Fibroblast of lung (primary cell): Measurements from ENCODE around the gene TMCO5A. TPM values are rescaled to one million over a fixed set of nuclear protein-coding genes. Genes with fewer than 3 reads are reported as not detected.

Experiments used
- DNase-seq, 2 donors: peaks; one replicate each; pipeline versions ENCODE4 v3.0.0 to v3.0.0-alpha.2; 2010; ENCODE audit warnings: low read depth in 2 of 2
- H2AFZ ChIP-seq: 2 replicates; pipeline ENCODE4 v1.5.1; 2012; ENCODE audit warnings: low read length, control low read depth, inconsistent platforms
- H3K27ac ChIP-seq: 2 replicates; pipeline ENCODE4 v1.5.1; 2011; ENCODE audit warnings: low read length, control low read depth; ENCODE audit not compliant: insufficient read depth
- H3K27me3 ChIP-seq: 2 replicates; pipeline ENCODE4 v1.5.1; 2011; ENCODE audit warnings: mild to moderate bottlenecking, low read length; ENCODE audit not compliant: control insufficient read depth, insufficient read depth
- H3K36me3 ChIP-seq: 2 replicates; pipeline ENCODE4 v1.5.1; 2011; ENCODE audit warnings: low read length; ENCODE audit not compliant: control insufficient read depth, insufficient read depth
- H3K4me1 ChIP-seq: 2 replicates; pipeline ENCODE4 v1.5.1; 2011; ENCODE audit warnings: low read length; ENCODE audit not compliant: control insufficient read depth, insufficient read depth; ENCODE audit errors: extremely low read depth
- H3K4me2 ChIP-seq: 2 replicates; pipeline ENCODE4 v1.5.1; 2011; ENCODE audit warnings: low read length, control low read depth; ENCODE audit not compliant: insufficient read depth; ENCODE audit errors: extremely low read depth
- H3K4me3 ChIP-seq, 4 experiments: fragments of 200-600 bp in 1 of 4; sonication (generic) in 1 of 4; replicated peaks in 1 of 4; 2 replicates each; pipeline ENCODE4 v1.5.1; 2011 to 2016; ENCODE audit warnings: low read length in 4 of 4, low read depth in 3 of 4, mild to moderate bottlenecking in 3 of 4, control low read depth in 2 of 4, inconsistent platforms in 1 of 4, mixed read lengths in 1 of 4; ENCODE audit not compliant: insufficient read depth in 1 of 4; ENCODE audit errors: control extremely low read depth in 1 of 4
- H3K79me2 ChIP-seq: 2 replicates; pipeline ENCODE4 v1.5.1; 2012; ENCODE audit warnings: mild to moderate bottlenecking, low read length, inconsistent platforms; ENCODE audit not compliant: control insufficient read depth, insufficient read depth
- H3K9ac ChIP-seq: 2 replicates; pipeline ENCODE4 v1.5.1; 2011; ENCODE audit warnings: mild to moderate bottlenecking, low read length, control low read depth; ENCODE audit not compliant: insufficient read depth
- H3K9me3 ChIP-seq: 2 replicates; pipeline ENCODE4 v1.5.1; 2012; ENCODE audit warnings: low read depth, low read length; ENCODE audit not compliant: control insufficient read depth, insufficient read depth
- H4K20me1 ChIP-seq: 2 replicates; pipeline ENCODE4 v1.5.1; 2011; ENCODE audit warnings: low read length; ENCODE audit not compliant: control insufficient read depth, insufficient read depth; ENCODE audit errors: extremely low read depth
- EZH2 ChIP-seq: IDR thresholded peaks from 2 replicates; pipeline ENCODE4 v1.5.1; 2012; ENCODE audit warnings: low read length, control low read depth, mild to moderate bottlenecking; ENCODE audit errors: missing control alignments
- polyA plus RNA-seq, 2 donors: library from polyadenylated mRNA; depleted of rRNA in 1 of 2; stranded (reverse) in 1 of 2; unstranded in 1 of 2; fragments of >200 nt; gene quantifications; 2 replicates each; pipeline ENCODE4 v1.2.1, GENCODE V29; 2011 to 2012; ENCODE audit warnings: missing spikeins in 1 of 2
- total RNA-seq: library from RNA; depleted of rRNA; stranded (reverse); fragments of >200 nt; gene quantifications from 2 replicates; pipeline ENCODE4 v1.2.1, GENCODE V29; 2014
- TF ChIP-seq, protein P1 (sequence below), 2 donors: IDR thresholded peaks in 1 of 2; conservative IDR thresholded peaks in 1 of 2; 1 replicate in 1 of 2; 2 replicates in 1 of 2; pipeline ENCODE4 v1.5.1; 2011 to 2012; ENCODE audit warnings: low read length in 2 of 2, control low read depth in 1 of 2, inconsistent platforms in 1 of 2, low read depth in 1 of 2, mild to moderate bottlenecking in 1 of 2

TMCO5A gene
- total and polyA plus RNA-seq, 2 donors (not counting 1 experiment from before 2014, with no cell fraction given) = not detected

DNA sequence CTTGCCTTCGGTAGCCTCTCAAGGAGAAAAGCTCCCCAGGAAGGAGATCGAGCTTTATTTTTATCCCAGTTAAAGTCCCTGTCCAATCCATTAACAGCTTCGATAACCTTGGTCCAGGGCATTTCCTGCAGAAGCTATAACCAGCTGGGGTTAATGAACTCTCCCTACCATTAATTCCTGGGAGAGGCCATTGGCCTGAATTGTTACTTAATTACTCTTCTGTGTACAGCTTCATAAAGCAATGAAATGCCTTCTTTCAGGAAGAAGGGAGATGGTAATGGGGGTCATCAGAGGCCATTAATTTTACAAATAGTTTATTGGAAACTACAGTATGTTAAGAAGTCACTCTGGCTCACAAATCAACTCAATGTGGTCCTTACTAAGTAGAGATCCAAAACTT, 1.9 kb upstream of the TMCO5A start:
- no peaks in the 10 kb centered on the region for H4K20me1 ChIP-seq
- no peaks in the 10 kb centered on the region for H3K9me3 ChIP-seq
- H3K9ac ChIP-seq = no peak overlapping the region
- H3K27ac ChIP-seq = no peak overlapping the region
- H3K4me2 ChIP-seq = no peak overlapping the region
- H3K4me3 ChIP-seq = no peak overlapping the region
- H3K4me1 ChIP-seq = peaks cover 8% of the 10 kb centered on the region
- H2AFZ ChIP-seq = no peak overlapping the region
- no peak for TF ChIP-seq EZH2
- TF ChIP-seq, protein P1, sequence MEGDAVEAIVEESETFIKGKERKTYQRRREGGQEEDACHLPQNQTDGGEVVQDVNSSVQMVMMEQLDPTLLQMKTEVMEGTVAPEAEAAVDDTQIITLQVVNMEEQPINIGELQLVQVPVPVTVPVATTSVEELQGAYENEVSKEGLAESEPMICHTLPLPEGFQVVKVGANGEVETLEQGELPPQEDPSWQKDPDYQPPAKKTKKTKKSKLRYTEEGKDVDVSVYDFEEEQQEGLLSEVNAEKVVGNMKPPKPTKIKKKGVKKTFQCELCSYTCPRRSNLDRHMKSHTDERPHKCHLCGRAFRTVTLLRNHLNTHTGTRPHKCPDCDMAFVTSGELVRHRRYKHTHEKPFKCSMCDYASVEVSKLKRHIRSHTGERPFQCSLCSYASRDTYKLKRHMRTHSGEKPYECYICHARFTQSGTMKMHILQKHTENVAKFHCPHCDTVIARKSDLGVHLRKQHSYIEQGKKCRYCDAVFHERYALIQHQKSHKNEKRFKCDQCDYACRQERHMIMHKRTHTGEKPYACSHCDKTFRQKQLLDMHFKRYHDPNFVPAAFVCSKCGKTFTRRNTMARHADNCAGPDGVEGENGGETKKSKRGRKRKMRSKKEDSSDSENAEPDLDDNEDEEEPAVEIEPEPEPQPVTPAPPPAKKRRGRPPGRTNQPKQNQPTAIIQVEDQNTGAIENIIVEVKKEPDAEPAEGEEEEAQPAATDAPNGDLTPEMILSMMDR (conservative IDR thresholded peaks at IDR 0.05 in 1 of 2, IDR thresholded peaks at IDR 0.05 in 1 of 2; ENCODE audit: low read depth in 1 of 2, low read length in 2 of 2) = no peak
- no peaks in the 10 kb centered on the region for H3K36me3 ChIP-seq
- no peak for DNase-seq
- no peaks in the 10 kb centered on the region for H3K27me3 ChIP-seq
- no peaks in the 10 kb centered on the region for H3K79me2 ChIP-seq

DNA sequence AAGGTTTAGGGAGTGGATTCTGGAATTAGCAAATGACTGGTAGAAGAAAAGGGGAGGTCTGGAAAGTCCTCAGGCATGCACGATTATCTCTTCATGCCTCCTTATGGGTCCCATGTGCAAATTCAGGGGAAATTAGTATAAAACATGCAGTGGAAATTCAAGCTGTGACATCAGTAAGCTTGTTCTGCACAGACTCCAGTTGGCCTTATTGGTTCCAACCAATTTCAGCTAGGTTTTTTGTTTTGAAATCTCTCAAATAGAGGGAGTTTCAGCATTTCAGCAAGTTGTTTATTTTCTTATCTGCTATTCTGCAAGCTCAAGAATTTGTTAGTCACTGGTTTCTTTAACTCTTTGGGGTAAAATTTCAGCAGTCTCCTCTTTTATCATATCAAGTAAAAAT, 774 bp upstream of the TMCO5A start:
- Histone ChIP-seq H3K4me3 (no peak overlapping the region), H3K9me3 (no peaks in the 10 kb centered on the region), H3K36me3 (no peaks in the 10 kb centered on the region), H3K4me2 (no peak overlapping the region), H4K20me1 (no peaks in the 10 kb centered on the region), H2AFZ (no peak overlapping the region), H3K27me3 (no peaks in the 10 kb centered on the region), H3K9ac (no peak overlapping the region), H3K27ac (no peak overlapping the region), H3K79me2 (no peaks in the 10 kb centered on the region), H3K4me1 (peaks cover 8% of the 10 kb centered on the region)
- no peak for TF ChIP-seq EZH2
- peak; percentile 53 to 92 for DNase-seq

DNA sequence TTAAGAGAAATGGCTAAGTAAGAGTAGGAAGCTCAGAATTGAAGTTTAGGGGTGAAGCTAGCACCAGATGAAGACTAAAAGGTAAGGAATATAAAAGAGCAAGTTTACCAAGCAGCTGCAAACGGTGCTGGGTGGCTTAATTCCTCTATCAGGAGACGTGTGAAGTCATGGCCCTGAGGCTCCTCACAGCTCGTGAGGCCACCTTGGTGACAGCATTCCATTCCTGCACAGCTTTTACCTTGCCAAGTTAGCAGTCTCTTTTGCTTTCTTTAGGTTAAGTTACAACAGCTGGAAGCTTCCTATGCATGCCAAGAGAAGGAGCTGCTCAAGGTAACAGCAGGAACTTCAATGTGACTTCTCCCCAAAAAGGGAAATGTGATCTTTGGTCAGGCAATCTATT, 6.4 kb downstream of the TMCO5A start:
- H3K9ac ChIP-seq = no peak overlapping the region
- H3K9me3 ChIP-seq = no peaks in the 10 kb centered on the region
- TF ChIP-seq, protein P1 (conservative IDR thresholded peaks at IDR 0.05 in 1 of 2, IDR thresholded peaks at IDR 0.05 in 1 of 2; ENCODE audit: low read depth in 1 of 2, low read length in 2 of 2) = no peak
- no peak for TF ChIP-seq EZH2
- DNase-seq = no peak
- no peaks in the 10 kb centered on the region for H3K79me2 ChIP-seq
- no peaks in the 10 kb centered on the region for H4K20me1 ChIP-seq
- H3K4me1 ChIP-seq = no peaks in the 10 kb centered on the region
- no peaks in the 10 kb centered on the region for H3K27me3 ChIP-seq
- H3K27ac ChIP-seq = no peak overlapping the region
- no peak overlapping the region for H2AFZ ChIP-seq
- no peaks in the 10 kb centered on the region for H3K36me3 ChIP-seq
- H3K4me3 ChIP-seq = no peak overlapping the region
- H3K4me2 ChIP-seq = no peak overlapping the region
